ENCODE data around the gene ERCC2.

The ERCC2 gene

GRCh38 chr19:45320997-45321775 lies 49.2 kb downstream of the ERCC2 start:
- no peak for TF ChIP-seq CTCF (IDR thresholded peaks at IDR 0.05)

- no peak for TF ChIP-seq CTCF (IDR thresholded peaks at IDR 0.05)
These were observed 55.1 kb downstream of the ERCC2 start for GRCh38 chr19:45315304-45315703.

- TF ChIP-seq CTCF (IDR thresholded peaks at IDR 0.05), result no peak
These were observed 55.6 kb downstream of the ERCC2 start for GRCh38 chr19:45314708-45315245.

- no peak for TF ChIP-seq CTCF (IDR thresholded peaks at IDR 0.05)
These were observed 58.8 kb downstream of the ERCC2 start for GRCh38 chr19:45311621-45312020.

GRCh38 chr19:45307361-45307760 lies 63.0 kb downstream of the ERCC2 start:
- TF ChIP-seq CTCF (IDR thresholded peaks at IDR 0.05), result no peak

- TF ChIP-seq CTCF (IDR thresholded peaks at IDR 0.05), result no peak
These were observed 63.8 kb downstream of the ERCC2 start for GRCh38 chr19:45306518-45307027.

GRCh38 chr19:45306040-45306439 lies 64.3 kb downstream of the ERCC2 start:
- no peak for TF ChIP-seq CTCF (IDR thresholded peaks at IDR 0.05)
